ENCODE results near the gene BACH2. TPM values are rescaled to one million over a fixed set of nuclear protein-coding genes. Genes with fewer than 3 reads are reported as not detected.

The BACH2 gene
- total RNA-seq, 1 donor from 2014 or later = 6.4 TPM

DNA sequence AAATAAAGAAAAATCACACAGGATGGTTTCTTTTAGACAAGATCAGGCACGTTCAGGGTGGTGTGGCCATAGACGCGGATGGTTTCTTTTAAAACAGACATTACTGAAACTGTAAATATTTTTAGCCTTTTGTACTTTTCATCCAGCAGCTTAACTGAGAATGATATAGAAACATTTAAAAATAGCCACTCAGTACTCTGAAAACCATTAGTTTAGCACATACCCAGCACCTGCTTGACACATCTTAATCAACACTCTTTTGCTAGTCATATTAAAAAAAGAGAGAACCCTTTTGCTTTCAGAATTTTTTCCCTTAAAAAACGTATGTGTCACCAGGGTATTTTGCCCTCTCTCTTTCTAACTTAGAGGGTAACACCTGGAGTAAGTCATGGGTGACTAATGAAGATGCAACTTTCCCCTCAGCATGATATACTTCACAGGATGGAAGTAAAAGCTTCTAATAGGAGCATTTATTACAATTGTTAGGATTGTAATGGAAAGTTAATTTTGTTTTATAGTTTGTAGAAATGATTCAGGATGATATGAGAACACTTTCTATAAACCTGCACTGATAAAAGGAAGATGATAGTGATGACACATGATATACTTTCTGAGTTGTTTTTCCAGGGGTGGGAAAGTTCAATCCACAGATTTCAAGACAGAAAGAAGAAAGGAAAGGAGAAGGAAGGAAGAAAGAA lies 45.2 kb downstream of the BACH2 start:
- TF ChIP-seq POLR2A (IDR thresholded peaks at IDR 0.05) (no peak), POLR2AphosphoS5 (IDR thresholded peaks at IDR 0.05; ENCODE audit: insufficient read depth in 1 of 2, low read depth in 1 of 2) (no peak)
- TF ChIP-seq, protein P1, sequence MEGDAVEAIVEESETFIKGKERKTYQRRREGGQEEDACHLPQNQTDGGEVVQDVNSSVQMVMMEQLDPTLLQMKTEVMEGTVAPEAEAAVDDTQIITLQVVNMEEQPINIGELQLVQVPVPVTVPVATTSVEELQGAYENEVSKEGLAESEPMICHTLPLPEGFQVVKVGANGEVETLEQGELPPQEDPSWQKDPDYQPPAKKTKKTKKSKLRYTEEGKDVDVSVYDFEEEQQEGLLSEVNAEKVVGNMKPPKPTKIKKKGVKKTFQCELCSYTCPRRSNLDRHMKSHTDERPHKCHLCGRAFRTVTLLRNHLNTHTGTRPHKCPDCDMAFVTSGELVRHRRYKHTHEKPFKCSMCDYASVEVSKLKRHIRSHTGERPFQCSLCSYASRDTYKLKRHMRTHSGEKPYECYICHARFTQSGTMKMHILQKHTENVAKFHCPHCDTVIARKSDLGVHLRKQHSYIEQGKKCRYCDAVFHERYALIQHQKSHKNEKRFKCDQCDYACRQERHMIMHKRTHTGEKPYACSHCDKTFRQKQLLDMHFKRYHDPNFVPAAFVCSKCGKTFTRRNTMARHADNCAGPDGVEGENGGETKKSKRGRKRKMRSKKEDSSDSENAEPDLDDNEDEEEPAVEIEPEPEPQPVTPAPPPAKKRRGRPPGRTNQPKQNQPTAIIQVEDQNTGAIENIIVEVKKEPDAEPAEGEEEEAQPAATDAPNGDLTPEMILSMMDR (IDR thresholded peaks at IDR 0.05) = no peak
- H3K27me3 ChIP-seq = no peaks in the 10 kb centered on the region
- no peaks in the 10 kb centered on the region for H3K9me3 ChIP-seq
- intact Hi-C loops (cut with DNase I) = no loop called here
- H3K36me3 ChIP-seq = no peaks in the 10 kb centered on the region
- no peaks in the 10 kb centered on the region for H3K4me1 ChIP-seq
- H3K4me3 ChIP-seq = no peak overlapping the region
- no peak for DNase-seq (ENCODE audit: extremely low spot score in 2 of 2)
- no peak overlapping the region for H3K27ac ChIP-seq

DNA sequence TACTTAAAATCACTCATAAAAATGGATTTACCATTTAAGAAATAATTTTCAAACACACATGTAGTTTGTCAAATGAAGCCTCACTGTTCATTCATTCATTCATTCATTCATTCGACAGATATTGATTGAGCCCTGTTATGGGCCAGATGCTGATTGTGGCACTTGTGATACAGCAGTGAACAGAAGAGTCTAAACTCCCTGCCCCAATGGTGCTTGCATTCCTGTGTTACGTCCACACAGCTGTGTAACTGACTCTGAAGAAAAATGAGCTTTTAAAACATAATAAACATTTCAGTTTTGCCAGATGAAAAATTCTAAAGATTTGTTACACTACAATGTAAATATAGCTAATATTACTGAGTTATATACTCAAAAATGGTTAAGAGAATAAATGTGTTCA lies 46.2 kb downstream of the BACH2 start:
- no peaks in the 10 kb centered on the region for H3K27me3 ChIP-seq
- intact Hi-C loops (cut with DNase I) = no loop called here

DNA sequence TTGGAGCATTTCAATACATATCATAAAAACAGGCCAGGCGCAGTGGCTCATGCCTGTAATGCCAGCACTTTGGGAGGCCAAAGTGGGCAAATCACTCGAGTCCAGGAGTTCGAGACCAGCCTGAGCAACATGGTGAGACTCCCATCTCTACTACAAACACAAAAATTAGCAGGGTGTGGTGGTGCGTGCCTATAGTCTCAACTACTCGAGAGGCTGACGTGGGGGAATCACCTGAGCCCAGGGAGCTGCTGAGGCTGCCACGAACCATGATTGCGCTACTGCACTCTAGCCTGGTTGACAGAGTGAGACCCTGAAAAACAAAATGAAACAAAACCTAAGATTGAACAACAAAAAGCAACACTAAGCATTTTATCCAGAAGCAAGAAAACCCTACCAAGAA lies 47.2 kb downstream of the BACH2 start:
- Histone ChIP-seq H3K4me3 (no peak overlapping the region), H3K4me1 (no peaks in the 10 kb centered on the region), H3K27ac (no peak overlapping the region), H3K9me3 (no peaks in the 10 kb centered on the region), H3K36me3 (no peaks in the 10 kb centered on the region), H3K27me3 (no peaks in the 10 kb centered on the region)
- intact Hi-C loops (cut with DNase I) = no loop called here
- no peak for DNase-seq (ENCODE audit: extremely low spot score in 2 of 2)
- no peak for TF ChIP-seq POLR2AphosphoS5 (IDR thresholded peaks at IDR 0.05; ENCODE audit: insufficient read depth in 1 of 2, low read depth in 1 of 2)
- TF ChIP-seq, protein P1 (IDR thresholded peaks at IDR 0.05) = no peak
- no peak for TF ChIP-seq POLR2A (IDR thresholded peaks at IDR 0.05)

More for the DNA sequence above, 46.2 kb downstream of the BACH2 start:
- no peak for DNase-seq (ENCODE audit: extremely low spot score in 2 of 2)
- TF ChIP-seq POLR2A (IDR thresholded peaks at IDR 0.05) = no peak
- TF ChIP-seq POLR2AphosphoS5 (IDR thresholded peaks at IDR 0.05; ENCODE audit: insufficient read depth in 1 of 2, low read depth in 1 of 2) = no peak
- TF ChIP-seq, protein P1 (IDR thresholded peaks at IDR 0.05) = no peak
- H3K4me3 ChIP-seq = no peak overlapping the region
- H3K4me1 ChIP-seq = no peaks in the 10 kb centered on the region
- H3K9me3 ChIP-seq = no peaks in the 10 kb centered on the region
- no peaks in the 10 kb centered on the region for H3K36me3 ChIP-seq
- no peak overlapping the region for H3K27ac ChIP-seq

DNA sequence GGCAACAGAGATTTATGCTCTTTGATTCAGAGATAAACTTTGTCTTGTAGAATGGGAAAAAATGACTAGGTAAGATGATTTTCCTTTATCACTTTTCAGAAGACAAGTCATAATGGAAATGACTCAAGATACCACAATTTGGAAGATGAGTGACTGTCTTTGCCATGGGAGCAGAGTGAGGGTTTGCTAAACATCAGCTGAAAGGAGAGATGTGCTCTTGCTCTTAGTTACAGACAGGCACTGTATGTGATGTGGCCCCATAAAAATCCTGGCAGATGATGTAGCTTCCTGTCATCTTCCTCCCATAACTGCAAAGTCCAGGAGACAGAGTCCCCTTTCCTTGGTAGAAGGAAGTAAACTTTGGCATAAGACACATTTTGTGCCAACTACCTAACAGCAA lies 47.6 kb downstream of the BACH2 start:
- no peak for DNase-seq (ENCODE audit: extremely low spot score in 2 of 2)
- intact Hi-C loops (cut with DNase I) = no loop called here
- no peaks in the 10 kb centered on the region for H3K4me1 ChIP-seq
- no peaks in the 10 kb centered on the region for H3K27me3 ChIP-seq
- H3K36me3 ChIP-seq = no peaks in the 10 kb centered on the region
- no peaks in the 10 kb centered on the region for H3K9me3 ChIP-seq
- no peak overlapping the region for H3K27ac ChIP-seq
- no peak overlapping the region for H3K4me3 ChIP-seq
- no peak for TF ChIP-seq POLR2AphosphoS5 (IDR thresholded peaks at IDR 0.05; ENCODE audit: insufficient read depth in 1 of 2, low read depth in 1 of 2)

DNA sequence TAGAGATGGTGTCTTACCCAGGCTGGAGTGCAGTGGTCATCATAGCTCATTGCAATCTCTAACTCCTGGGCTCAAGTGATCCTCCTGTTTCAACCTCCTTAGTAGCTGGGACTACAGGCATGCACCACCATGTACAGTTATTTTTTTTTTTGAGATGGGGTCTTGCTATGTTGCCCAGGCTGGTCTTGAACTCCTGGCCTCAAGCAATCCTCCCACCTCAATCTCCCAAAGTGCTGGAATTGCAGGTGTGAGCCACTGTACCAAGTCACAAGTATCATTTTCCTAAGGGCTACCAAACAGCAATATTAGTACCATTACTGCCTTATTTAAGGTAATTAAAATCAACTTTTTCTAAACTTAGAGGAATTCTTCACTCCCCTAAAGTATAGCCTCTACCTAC lies 49.4 kb downstream of the BACH2 start:
- no peaks in the 10 kb centered on the region for H3K36me3 ChIP-seq
- intact Hi-C loops (cut with DNase I) = no loop called here
- DNase-seq (ENCODE audit: extremely low spot score in 2 of 2) = no peak
- no peak overlapping the region for H3K27ac ChIP-seq
- no peaks in the 10 kb centered on the region for H3K27me3 ChIP-seq
- no peaks in the 10 kb centered on the region for H3K9me3 ChIP-seq
- H3K4me1 ChIP-seq = no peaks in the 10 kb centered on the region
- H3K4me3 ChIP-seq = no peak overlapping the region
- TF ChIP-seq POLR2A (IDR thresholded peaks at IDR 0.05) (no peak), POLR2AphosphoS5 (IDR thresholded peaks at IDR 0.05; ENCODE audit: insufficient read depth in 1 of 2, low read depth in 1 of 2) (no peak)
- TF ChIP-seq, protein P1 (IDR thresholded peaks at IDR 0.05) = no peak
